Trophoblast cell (in vitro differentiated cells and primary cell): ENCODE measurements around the gene MIGA1.

Experiments used
- DNase-seq, 2 donors: peaks; one replicate each; pipeline ENCODE4 v3.0.0-alpha.2; 2016
- H2AFZ ChIP-seq: 2 replicates; pipeline ENCODE4 v1.6.1; 2013; ENCODE audit warnings: low read length, moderate library complexity, mild to moderate bottlenecking; ENCODE audit not compliant: insufficient read depth, poor library complexity
- H2AK5ac ChIP-seq: 2 replicates; pipeline ENCODE4 v1.6.1; 2013; ENCODE audit warnings: mild to moderate bottlenecking, low read length
- H2BK120ac ChIP-seq: 2 replicates; pipeline ENCODE4 v1.6.1; 2013; ENCODE audit warnings: low read length, mild to moderate bottlenecking, moderate library complexity; ENCODE audit not compliant: insufficient read depth, poor library complexity
- H2BK12ac ChIP-seq: 2 replicates; pipeline ENCODE4 v1.6.1; 2013; ENCODE audit warnings: mild to moderate bottlenecking, low read length, moderate library complexity
- H2BK5ac ChIP-seq: 2 replicates; pipeline ENCODE4 v1.6.1; 2013; ENCODE audit warnings: low read length, low read depth, moderate library complexity, mild to moderate bottlenecking; ENCODE audit not compliant: poor library complexity
- H3K14ac ChIP-seq: 2 replicates; pipeline ENCODE4 v1.6.1; 2013; ENCODE audit warnings: mild to moderate bottlenecking, low read length
- H3K18ac ChIP-seq: 2 replicates; pipeline ENCODE4 v1.6.1; 2013; ENCODE audit warnings: mild to moderate bottlenecking, low read length
- H3K23ac ChIP-seq: 2 replicates; pipeline ENCODE4 v1.6.1; 2013; ENCODE audit warnings: low read length
- H3K27ac ChIP-seq: 2 replicates; pipeline ENCODE4 v1.5.1; 2013; ENCODE audit warnings: low read depth, mild to moderate bottlenecking, inconsistent platforms, low read length, moderate library complexity
- H3K27me3 ChIP-seq: 2 replicates; pipeline ENCODE4 v1.6.1; 2013; ENCODE audit warnings: inconsistent platforms, mild to moderate bottlenecking, low read length, moderate library complexity; ENCODE audit not compliant: insufficient read depth
- H3K36me3 ChIP-seq, 2 experiments: 1 replicate in 1 of 2; 2 replicates in 1 of 2; pipeline ENCODE4 v1.6.1; 2013; ENCODE audit warnings: low read length in 2 of 2, mild to moderate bottlenecking in 2 of 2, moderate library complexity in 1 of 2; ENCODE audit not compliant: insufficient read depth in 2 of 2, control insufficient read depth in 1 of 2
- H3K4ac ChIP-seq: 2 replicates; pipeline ENCODE4 v1.6.1; 2013; ENCODE audit warnings: low read depth, mild to moderate bottlenecking, low read length, moderate library complexity
- H3K4me1 ChIP-seq, 2 experiments: 1 replicate in 1 of 2; 2 replicates in 1 of 2; pipeline ENCODE4 v1.6.1; 2013; ENCODE audit warnings: low read length in 2 of 2, mild to moderate bottlenecking in 2 of 2, moderate library complexity in 1 of 2; ENCODE audit not compliant: insufficient read depth in 2 of 2, control insufficient read depth in 1 of 2
- H3K4me2 ChIP-seq: 2 replicates; pipeline ENCODE4 v1.6.1; 2013; ENCODE audit warnings: inconsistent platforms, mild to moderate bottlenecking, low read length, moderate library complexity
- H3K4me3 ChIP-seq: 2 replicates; pipeline ENCODE4 v1.5.1; 2013; ENCODE audit warnings: mild to moderate bottlenecking, low read depth, low read length, inconsistent platforms
- H3K79me1 ChIP-seq: one replicate; pipeline ENCODE4 v1.6.1; 2013; ENCODE audit warnings: low read length
- H3K79me2 ChIP-seq: 2 replicates; pipeline ENCODE4 v1.6.1; 2013; ENCODE audit warnings: low read length, mild to moderate bottlenecking; ENCODE audit not compliant: control insufficient read depth, insufficient read depth, poor library complexity
- H3K9ac ChIP-seq: 2 replicates; pipeline ENCODE4 v1.6.1; 2013; ENCODE audit warnings: mild to moderate bottlenecking, low read length
- H3K9me3 ChIP-seq: 2 replicates; pipeline ENCODE4 v1.6.1; 2013; ENCODE audit warnings: low read depth, mild to moderate bottlenecking, control low read depth, inconsistent platforms, low read length; ENCODE audit not compliant: insufficient read depth
- H4K12ac ChIP-seq: 2 replicates; pipeline ENCODE4 v1.6.1; 2013; ENCODE audit warnings: low read depth, mild to moderate bottlenecking, low read length, moderate library complexity
- H4K8ac ChIP-seq: 2 replicates; pipeline ENCODE4 v1.6.1; 2013; ENCODE audit warnings: low read depth, mild to moderate bottlenecking, low read length, moderate library complexity
- H4K91ac ChIP-seq: one replicate; pipeline ENCODE4 v1.6.1; 2013; ENCODE audit warnings: low read depth, mild to moderate bottlenecking, low read length, moderate library complexity
- WGBS: extraction: QIAGEN DNeasy Blood & Tissue Kit; methylation state at CpG from one replicate; pipeline ENCODE4 v1.1.7; 2013; ENCODE audit warnings: missing lambda C conversion rate; ENCODE audit not compliant: insufficient read length, insufficient coverage; ENCODE audit errors: extremely low coverage; 5-methylcytosine and 5-hydroxymethylcytosine counted together

Gene MIGA1

GRCh38 chr1:77830946-77831345 lies 51.5 kb downstream of the MIGA1 start:
- Histone ChIP-seq H2BK120ac (no peak overlapping the region), H2AK5ac (no peak overlapping the region)

GRCh38 chr1:77831566-77831965 lies 52.1 kb downstream of the MIGA1 start:
- Histone ChIP-seq H4K8ac (no peak overlapping the region), H2AK5ac (no peak overlapping the region), H2BK5ac (no peak overlapping the region), H2BK120ac (no peak overlapping the region), H3K23ac (no peak overlapping the region), H2AFZ (no peak overlapping the region), H3K14ac (no peak overlapping the region), H3K79me2 (no peaks in the 10 kb centered on the region), H3K27ac (no peak overlapping the region), H4K12ac (no peak overlapping the region), H3K79me1 (no peaks in the 10 kb centered on the region), H3K4me3 (no peak overlapping the region), H3K4me2 (no peak overlapping the region), H4K91ac (no peak overlapping the region), H3K36me3 (peaks cover 0 to 3% of the 10 kb centered on the region in 2 experiments), H3K18ac (no peak overlapping the region), H3K27me3 (no peaks in the 10 kb centered on the region), H3K4ac (no peak overlapping the region), H3K9ac (no peak overlapping the region), H3K9me3 (no peaks in the 10 kb centered on the region), H2BK12ac (no peak overlapping the region), H3K4me1 (no peaks in the 10 kb centered on the region)
- no peak for DNase-seq
- no CpG with 5 or more reads among the region's 4 CpGs for WGBS

More at GRCh38 chr1:77830946-77831345, 51.5 kb downstream of the MIGA1 start:
- Histone ChIP-seq H3K9me3 (no peaks in the 10 kb centered on the region), H2AFZ (no peak overlapping the region), H3K14ac (no peak overlapping the region), H4K91ac (no peak overlapping the region), H3K4me2 (no peak overlapping the region), H3K4me3 (no peak overlapping the region), H3K23ac (no peak overlapping the region), H3K36me3 (peaks cover 0 to 4% of the 10 kb centered on the region in 2 experiments), H3K18ac (no peak overlapping the region), H3K4ac (no peak overlapping the region), H4K8ac (no peak overlapping the region), H4K12ac (no peak overlapping the region), H3K79me2 (no peaks in the 10 kb centered on the region), H3K4me1 (no peaks in the 10 kb centered on the region), H2BK5ac (no peak overlapping the region), H2BK12ac (no peak overlapping the region), H3K9ac (no peak overlapping the region), H3K27ac (no peak overlapping the region), H3K79me1 (no peaks in the 10 kb centered on the region), H3K27me3 (no peaks in the 10 kb centered on the region)
- DNase-seq, result no peak
- 100% methylated on average over 1 of the region's 3 CpGs for WGBS

- H3K9me3 ChIP-seq, result no peaks in the 10 kb centered on the region
- no peak overlapping the region for H3K14ac ChIP-seq
- H4K8ac ChIP-seq, result no peak overlapping the region
- no peak for DNase-seq
- H2BK5ac ChIP-seq, result no peak overlapping the region
- H2BK12ac ChIP-seq, result no peak overlapping the region
- H3K27ac ChIP-seq, result no peak overlapping the region
- no peak overlapping the region for H4K12ac ChIP-seq
- H3K4ac ChIP-seq, result no peak overlapping the region
- H2AK5ac ChIP-seq, result no peak overlapping the region
- H3K79me1 ChIP-seq, result no peaks in the 10 kb centered on the region
- no peak overlapping the region for H3K23ac ChIP-seq
- no CpG with 5 or more reads among the region's 2 CpGs for WGBS
- H2AFZ ChIP-seq, result no peak overlapping the region
- no peak overlapping the region for H4K91ac ChIP-seq
- H2BK120ac ChIP-seq, result no peak overlapping the region
- H3K4me3 ChIP-seq, result no peak overlapping the region
- H3K79me2 ChIP-seq, result no peaks in the 10 kb centered on the region
- H3K9ac ChIP-seq, result no peak overlapping the region
- H3K18ac ChIP-seq, result no peak overlapping the region
- no peak overlapping the region for H3K4me2 ChIP-seq
- no peaks in the 10 kb centered on the region for H3K4me1 ChIP-seq
- no peaks in the 10 kb centered on the region for H3K27me3 ChIP-seq
- peaks cover 0 to 3% of the 10 kb centered on the region in 2 experiments for H3K36me3 ChIP-seq
These were observed 52.7 kb downstream of the MIGA1 start for GRCh38 chr1:77831976-77832711.

GRCh38 chr1:77832901-77833300 lies 53.5 kb downstream of the MIGA1 start:
- Histone ChIP-seq H2BK12ac (no peak overlapping the region), H4K12ac (no peak overlapping the region), H3K23ac (no peak overlapping the region), H3K18ac (no peak overlapping the region), H3K27me3 (no peaks in the 10 kb centered on the region), H4K8ac (no peak overlapping the region), H2AFZ (no peak overlapping the region), H3K36me3 (peaks cover 0 to 3% of the 10 kb centered on the region in 2 experiments), H2AK5ac (no peak overlapping the region), H3K9ac (no peak overlapping the region), H3K79me1 (no peaks in the 10 kb centered on the region), H3K4me1 (no peaks in the 10 kb centered on the region), H3K9me3 (no peaks in the 10 kb centered on the region), H3K4me3 (no peak overlapping the region), H3K4me2 (no peak overlapping the region), H4K91ac (no peak overlapping the region), H2BK120ac (no peak overlapping the region), H3K14ac (no peak overlapping the region), H2BK5ac (no peak overlapping the region), H3K27ac (no peak overlapping the region), H3K79me2 (no peaks in the 10 kb centered on the region), H3K4ac (no peak overlapping the region)
- DNase-seq, result no peak
